CD4-positive, alpha-beta T cell treated with Interleukin-2 at 100 ng/mL for 4 hours (primary cell): ENCODE data around the gene GCH1.

ENCODE experiments used
- DNase-seq: peaks from one replicate; pipeline ENCODE4 v3.0.0-alpha.2; 2020; ENCODE audit warnings: low spot score

The GCH1 gene

GRCh38 chr14:54866588-54866987 is 36.0 kb downstream of the GCH1 start:
- no peak for DNase-seq

GRCh38 chr14:54864526-54864925 is 38.1 kb downstream of the GCH1 start:
- no peak for DNase-seq

- DNase-seq: no peak
Observed at GRCh38 chr14:54857830-54858269, 44.8 kb downstream of the GCH1 start.

- DNase-seq: no peak
Observed at GRCh38 chr14:54856152-54856551, 46.5 kb downstream of the GCH1 start.

- DNase-seq: no peak
Observed at GRCh38 chr14:54854181-54854580, 48.4 kb downstream of the GCH1 start.

GRCh38 chr14:54853339-54853738 is 49.3 kb downstream of the GCH1 start:
- no peak for DNase-seq

GRCh38 chr14:54852215-54852614 is 50.4 kb downstream of the GCH1 start:
- DNase-seq: no peak

- DNase-seq: no peak
Observed at GRCh38 chr14:54848910-54849309, 53.7 kb downstream of the GCH1 start.

- DNase-seq: no peak
Observed at GRCh38 chr14:54845641-54846040, 57.0 kb downstream of the GCH1 start.

GRCh38 chr14:54844479-54844878 is 58.1 kb downstream of the GCH1 start:
- DNase-seq: no peak

- DNase-seq: no peak
Observed at GRCh38 chr14:54840798-54841197, 61.8 kb downstream of the GCH1 start.

GRCh38 chr14:54840336-54840735 is 62.3 kb downstream of the GCH1 start:
- DNase-seq: no peak

GRCh38 chr14:54839701-54840119 is 62.9 kb downstream of the GCH1 start:
- DNase-seq: no peak

GRCh38 chr14:54838931-54839512 is 63.6 kb downstream of the GCH1 start:
- DNase-seq: no peak

- no peak for DNase-seq
Observed at GRCh38 chr14:54837508-54838149, 65.0 kb downstream of the GCH1 start.

GRCh38 chr14:54836231-54836630 is 66.4 kb downstream of the GCH1 start:
- no peak for DNase-seq

GRCh38 chr14:54834727-54835126 is 67.9 kb downstream of the GCH1 start:
- no peak for DNase-seq

- DNase-seq: no peak
Observed at GRCh38 chr14:54834081-54834480, 68.5 kb downstream of the GCH1 start.

- no peak for DNase-seq
Observed at GRCh38 chr14:54830650-54831049, 72.0 kb downstream of the GCH1 start.

GRCh38 chr14:54829486-54830224 is 73.0 kb downstream of the GCH1 start:
- no peak for DNase-seq

GRCh38 chr14:54828037-54828436 is 74.6 kb downstream of the GCH1 start:
- no peak for DNase-seq

GRCh38 chr14:54823757-54824549 is 78.7 kb downstream of the GCH1 start:
- no peak for DNase-seq

- DNase-seq: no peak
Observed at GRCh38 chr14:54822685-54823084, 79.9 kb downstream of the GCH1 start.
